Tibial nerve (tissue), 4 donors: ENCODE measurements around the gene COG5.

Experiments
- CTCF ChIP-seq, 5 experiments: fragments of 200-600 bp in 3 of 5; fragments of 450-650 bp in 2 of 5; sonication (generic) in 3 of 5; IDR thresholded peaks; one replicate each; pipeline ENCODE4 v1.5.1; 2016 to 2019; ENCODE audit warnings: antibody characterized with exemption in 5 of 5, mild to moderate bottlenecking in 3 of 5, moderate library complexity in 2 of 5
- EP300 ChIP-seq, 2 donors: sonication (generic); formaldehyde crosslinking; IDR thresholded peaks; one replicate each; pipeline ENCODE4 v1.6.1; 2017; ENCODE audit warnings: antibody characterized with exemption in 2 of 2, mild to moderate bottlenecking in 1 of 2
- POLR2A ChIP-seq, 2 donors: fragments of 450-650 bp; IDR thresholded peaks; one replicate each; pipeline ENCODE4 v1.6.1; 2017; ENCODE audit warnings: antibody characterized with exemption in 2 of 2, mild to moderate bottlenecking in 2 of 2, moderate library complexity in 2 of 2

- no peak for TF ChIP-seq CTCF (IDR thresholded peaks at IDR 0.05)
- no peak for TF ChIP-seq POLR2A (IDR thresholded peaks at IDR 0.05)
- no peak for TF ChIP-seq EP300 (IDR thresholded peaks at IDR 0.05)
Observed at GRCh38 chr7:107277331-107277730, 286.4 kb downstream of the COG5 start.
